HCT116 (cell line): ENCODE measurements around the gene GABRR2. TPM values are rescaled to one million over a fixed set of nuclear protein-coding genes. Genes with fewer than 3 reads are reported as not detected.

Source experiments
- ATAC-seq: fragments of 200-7000 bp; cut with Tn5 transposase; 2 replicates; pipeline ENCODE4 v1.9.1; 2020; ENCODE audit warnings: mild to moderate bottlenecking, moderate library complexity
- BruUV-seq: library from RNA; stranded (reverse); fragments of 400-500 nt; replicated peaks from 2 replicates; lab custom pipeline; 2021; lab: Mats Ljungman, UMichigan
- CTCF ChIA-PET: fragments of 300-600 bp; sonication (Branson Sonifier 250); formaldehyde crosslinking; loops from one replicate; lab custom pipeline; 2021; ENCODE audit warnings: antibody characterized with exemption; lab: Charles Lee
- POLR2A ChIA-PET: fragments of 300-600, 350-600 bp; sonication (Branson Sonifier 250); formaldehyde crosslinking; loops from one replicate; lab custom pipeline; 2021; ENCODE audit warnings: antibody characterized with exemption; lab: Charles Lee
- RAD21 ChIA-PET, 2 experiments: fragments of 300-600 bp; sonication (Branson Sonifier 250); formaldehyde crosslinking; loops; one replicate each; lab custom pipeline; 2023; ENCODE audit warnings: low total read pairs in 2 of 2; ENCODE audit not compliant: uncharacterized antibody in 2 of 2, unreplicated experiment in 2 of 2, low non-redundant PET in 1 of 2; lab: Charles Lee
- DNase-seq: peaks from one replicate; pipeline ENCODE4 v3.0.0-alpha.2; 2010; ENCODE audit warnings: low read depth, low spot score
- H2AFZ ChIP-seq: fragments of 200-600 bp; shearing (Covaris generic), sonication (generic); 2 replicates; pipeline ENCODE4 v1.6.1; 2017; ENCODE audit warnings: low read depth, mixed run types, mixed read lengths, antibody characterized with exemption, low read length; ENCODE audit not compliant: poor library complexity, severe bottlenecking
- H3K27ac ChIP-seq: 2 replicates; pipeline ENCODE4 v1.5.1; 2012; ENCODE audit warnings: low read depth, low read length
- H3K27me3 ChIP-seq: fragments of 200-600 bp; sonication (generic); 2 replicates; pipeline ENCODE4 v1.6.1; 2016; ENCODE audit warnings: mixed run types, low read length, mixed read lengths; ENCODE audit not compliant: insufficient read depth
- H3K36me3 ChIP-seq, 2 experiments: fragments of 200-500 bp in 1 of 2; fragments of 200-600 bp in 1 of 2; sonication (Bioruptor generic) in 1 of 2; sonication (generic) in 1 of 2; 2 replicates each; pipeline versions ENCODE4 v1.5.1 to v1.6.1; 2014 to 2016; ENCODE audit warnings: low read length in 2 of 2, inconsistent platforms in 1 of 2, mixed read lengths in 1 of 2, mixed run types in 1 of 2; ENCODE audit not compliant: insufficient read depth in 2 of 2, control insufficient read depth in 1 of 2
- H3K4me1 ChIP-seq, 2 experiments: fragments of 200-600 bp in 1 of 2; sonication (generic) in 1 of 2; 2 replicates each; pipeline versions ENCODE4 v1.5.1 to v1.6.1; 2012 to 2017; ENCODE audit warnings: low read length in 2 of 2, inconsistent platforms in 1 of 2, mild to moderate bottlenecking in 1 of 2, mixed read lengths in 1 of 2, mixed run types in 1 of 2, moderate library complexity in 1 of 2; ENCODE audit not compliant: insufficient read depth in 2 of 2, control insufficient read depth in 1 of 2
- H3K4me2 ChIP-seq: fragments of 200-600 bp; sonication (generic); 2 replicates; pipeline ENCODE4 v1.6.1; 2017; ENCODE audit warnings: mixed run types, low read length, mixed read lengths
- H3K4me3 ChIP-seq, 2 experiments: fragments of 200-600 bp in 1 of 2; sonication (generic) in 1 of 2; replicated peaks in 1 of 2; 2 replicates each; pipeline ENCODE4 v1.5.1; 2011 to 2016; ENCODE audit warnings: low read length in 2 of 2, control low read depth in 1 of 2, low read depth in 1 of 2, mild to moderate bottlenecking in 1 of 2, mixed read lengths in 1 of 2, mixed run types in 1 of 2
- H3K79me2 ChIP-seq: fragments of 200-600 bp; sonication (generic); 2 replicates; pipeline ENCODE4 v1.6.1; 2017; ENCODE audit warnings: mild to moderate bottlenecking, mixed run types, low read length, moderate library complexity, mixed read lengths; ENCODE audit not compliant: insufficient read depth
- H3K9ac ChIP-seq: fragments of 200-600 bp; sonication (generic); 2 replicates; pipeline ENCODE4 v1.6.1; 2016; ENCODE audit warnings: low read length, mixed read lengths
- H3K9me2 ChIP-seq: fragments of 200-600 bp; sonication (generic), shearing (Covaris generic); 2 replicates; pipeline ENCODE4 v1.6.1; 2017; ENCODE audit warnings: mixed run types, mild to moderate bottlenecking, moderate library complexity; ENCODE audit not compliant: insufficient read depth
- H3K9me3 ChIP-seq, 2 experiments: fragments of 200-500 bp in 1 of 2; fragments of 200-600 bp in 1 of 2; sonication (Bioruptor generic) in 1 of 2; sonication (generic) in 1 of 2; 2 replicates each; pipeline ENCODE4 v1.6.1; 2014 to 2017; ENCODE audit warnings: low read length in 2 of 2, mixed read lengths in 2 of 2, inconsistent platforms in 1 of 2, low read depth in 1 of 2, mild to moderate bottlenecking in 1 of 2, mixed run types in 1 of 2, moderate library complexity in 1 of 2; ENCODE audit not compliant: control insufficient read depth in 1 of 2, insufficient read depth in 1 of 2
- H4K20me1 ChIP-seq: fragments of 200-600 bp; sonication (generic), shearing (Covaris generic); 2 replicates; pipeline ENCODE4 v1.6.1; 2017; ENCODE audit warnings: mixed run types, mild to moderate bottlenecking, moderate library complexity; ENCODE audit not compliant: insufficient read depth
- CBX3 ChIP-seq: IDR thresholded peaks from 2 replicates; pipeline ENCODE4 v1.6.1; 2012; ENCODE audit warnings: low read depth
- CEBPB ChIP-seq: IDR thresholded peaks from 2 replicates; pipeline ENCODE4 v1.6.1; 2012; ENCODE audit warnings: low read depth
- CTCF ChIP-seq, 3 experiments: fragments of 200-600 bp in 1 of 3; sonication (generic) in 1 of 3; IDR thresholded peaks in 2 of 3; conservative IDR thresholded peaks in 1 of 3; 2 replicates each; pipeline ENCODE4 v1.5.1; 2012 to 2017; ENCODE audit warnings: low read depth in 2 of 3, low read length in 2 of 3, antibody characterized with exemption in 1 of 3, borderline replicate concordance in 1 of 3, control low read depth in 1 of 3, mild to moderate bottlenecking in 1 of 3, mixed read lengths in 1 of 3, mixed run types in 1 of 3, moderate library complexity in 1 of 3; ENCODE audit not compliant: insufficient read depth in 1 of 3
- EGR1 ChIP-seq: IDR thresholded peaks from 2 replicates; pipeline ENCODE4 v1.6.1; 2012; ENCODE audit warnings: low read depth
- EZH2phosphoT487 ChIP-seq: fragments of 200-600 bp; IDR thresholded peaks from 2 replicates; pipeline ENCODE4 v1.6.1; 2018; ENCODE audit warnings: antibody characterized with exemption, borderline replicate concordance
- JUND ChIP-seq: IDR thresholded peaks from 2 replicates; pipeline ENCODE4 v1.6.1; 2012
- MAX ChIP-seq: IDR thresholded peaks from 2 replicates; pipeline ENCODE4 v1.6.1; 2012
- POLR2A ChIP-seq: IDR thresholded peaks from 2 replicates; pipeline ENCODE4 v1.7.0; 2011; ENCODE audit warnings: borderline replicate concordance; ENCODE audit not compliant: insufficient read depth, insufficient read length; ENCODE audit errors: extremely low read depth
- POLR2AphosphoS5 ChIP-seq: IDR thresholded peaks from 2 replicates; pipeline ENCODE4 v1.6.1; 2011; ENCODE audit warnings: mild to moderate bottlenecking, low read depth, low read length, moderate library complexity
- RAD21 ChIP-seq: IDR thresholded peaks from 2 replicates; pipeline ENCODE4 v1.6.1; 2012; ENCODE audit warnings: low read depth, mild to moderate bottlenecking
- SIN3A ChIP-seq: IDR thresholded peaks from 2 replicates; pipeline ENCODE4 v1.6.1; 2012; ENCODE audit warnings: low read depth
- SRF ChIP-seq: IDR thresholded peaks from 2 replicates; pipeline ENCODE4 v1.6.1; 2012; ENCODE audit warnings: low read depth
- TCF7L2 ChIP-seq: IDR thresholded peaks from 2 replicates; pipeline ENCODE4 v1.7.0; 2011; ENCODE audit warnings: borderline replicate concordance, inconsistent platforms; ENCODE audit not compliant: insufficient read depth, insufficient read length; ENCODE audit errors: extremely low read depth
- YY1 ChIP-seq: IDR thresholded peaks from 2 replicates; pipeline ENCODE4 v1.6.1; 2011; ENCODE audit warnings: low read length, low read depth, moderate library complexity, mild to moderate bottlenecking; ENCODE audit not compliant: insufficient replicate concordance; ENCODE audit errors: extremely low read depth
- ZBTB33 ChIP-seq: IDR thresholded peaks from 2 replicates; pipeline ENCODE4 v1.6.1; 2011; ENCODE audit warnings: mild to moderate bottlenecking, low read length, moderate library complexity; ENCODE audit not compliant: insufficient replicate concordance; ENCODE audit errors: extremely low read depth
- ZFX ChIP-seq: fragments of 450-650 bp; IDR thresholded peaks from 2 replicates; pipeline ENCODE4 v1.6.1; 2017
- ZNF274 ChIP-seq: fragments of 200-500 bp; sonication (Bioruptor generic); IDR thresholded peaks from 2 replicates; pipeline ENCODE4 v1.6.1; 2014; ENCODE audit warnings: mild to moderate bottlenecking, low read depth, low read length, inconsistent platforms
- intact Hi-C: fragments of 100-400 bp; cut with micrococcal nuclease; formaldehyde crosslinking; loops from 2 replicates; pipeline ENCODE4 v1.10.0; 2022
- total RNA-seq: library from RNA; stranded (reverse); gene quantifications from one replicate; pipeline ENCODE4 v1.2.1, GENCODE V29; 2021; ENCODE audit not compliant: unreplicated experiment

The GABRR2 gene
- total RNA-seq, 1 experiment from 2014 or later, result 0.57 TPM

- H3K9me2 ChIP-seq, result no peaks in the 10 kb centered on the region; the same call in 1 of the 2 replicates
- H4K20me1 ChIP-seq, result no peaks in the 10 kb centered on the region
- RAD21 ChIA-PET, result no interaction called here
- no peaks in the 10 kb centered on the region for H3K9me3 ChIP-seq
- no peaks in the 10 kb centered on the region for H3K79me2 ChIP-seq
- no peak overlapping the region for H3K4me2 ChIP-seq
- ATAC-seq (no peak), DNase-seq (no peak)
- CTCF ChIA-PET, result no interaction called here
- H3K27ac ChIP-seq, result no peak overlapping the region
- H3K27me3 ChIP-seq, result no peaks in the 10 kb centered on the region
- no peaks in the 10 kb centered on the region for H3K36me3 ChIP-seq
- BruUV-seq, result no TSS peak
- no peaks in the 10 kb centered on the region for H3K4me1 ChIP-seq
- no peak overlapping the region for H3K9ac ChIP-seq
- no peak overlapping the region for H3K4me3 ChIP-seq
- intact Hi-C loops, result no loop called here
- POLR2A ChIA-PET, result no interaction called here
- TF ChIP-seq ZFX (no peak), ZBTB33 (no peak), POLR2A (no peak), ZNF274 (no peak), MAX (no peak), YY1 (no peak), CBX3 (no peak), SIN3A (no peak), SRF (no peak), POLR2AphosphoS5 (no peak), EZH2phosphoT487 (no peak), TCF7L2 (no peak), CTCF (IDR thresholded peaks at IDR 0.05 in 2 of 3, conservative IDR thresholded peaks at IDR 0.05 in 1 of 3; ENCODE audit: borderline replicate concordance in 1 of 3, insufficient read depth in 1 of 3, low read depth in 2 of 3, low read length in 2 of 3) (no peak), RAD21 (no peak), EGR1 (no peak), CEBPB (no peak), JUND (no peak)
- H2AFZ ChIP-seq, result no peak overlapping the region
These were observed 63.9 kb downstream of the GABRR2 start for GRCh38 chr6:89251170-89251569.
